Head of caudate nucleus (tissue), 42 donors: Measurements from ENCODE around the gene KIF7.
A peak's percentile ranks its signal among the peaks of the same experiment; 100 is the strongest.
"Not testable (repeated sequence)": the region's sequence is repeated elsewhere in the genome, so short reads cannot be mapped to it uniquely, and the experiment has no call there.

Source experiments
- DNase-seq, 42 donors: peaks; one replicate each; pipeline versions ENCODE4 v3.0.0 to v3.0.0-alpha.2; 2020 to 2021; ENCODE audit warnings: mixed read lengths in 7 of 42
- intact Hi-C: fragments of 100-400 bp; cut with DNase I; formaldehyde crosslinking; loops from one replicate; pipeline ENCODE4 v1.15.0; 2022

KIF7 gene

GRCh38 chr15:89628806-89629715, 26.2 kb downstream of the KIF7 start:
- peak in 2 of 42 donors; percentile 34 to 37 for DNase-seq
- intact Hi-C loops = no loop called here

GRCh38 chr15:89628301-89628700, 27.0 kb downstream of the KIF7 start:
- peak in 2 of 42 donors; percentile 26 to 29 for DNase-seq
- intact Hi-C loops = no loop called here

GRCh38 chr15:89627256-89627970, 27.9 kb downstream of the KIF7 start:
- peak in 1 of 42 donors; percentile 35 for DNase-seq
- intact Hi-C loops = no loop called here

GRCh38 chr15:89625716-89626115, 29.6 kb downstream of the KIF7 start:
- DNase-seq = peak in 1 of 42 donors; percentile 25
- intact Hi-C loops = no loop called here

- intact Hi-C loops = no loop called here
Measured at GRCh38 chr15:89623165-89623564, 32.1 kb downstream of the KIF7 start.

GRCh38 chr15:89621547-89621946, 33.7 kb downstream of the KIF7 start:
- intact Hi-C loops = no loop called here
- DNase-seq = peak in 13 of 42 donors; percentile 16 to 63 (median 38)

More at GRCh38 chr15:89623165-89623564, 32.1 kb downstream of the KIF7 start:
- DNase-seq = no peak

- no peak for DNase-seq
- intact Hi-C loops = no loop called here
Measured at GRCh38 chr15:89616228-89616627, 39.0 kb downstream of the KIF7 start.

GRCh38 chr15:89615135-89615534, 40.1 kb downstream of the KIF7 start:
- no peak for DNase-seq
- intact Hi-C loops = no loop called here

- no peak for DNase-seq
- intact Hi-C loops = no loop called here
Measured at GRCh38 chr15:89614164-89614563, 41.1 kb downstream of the KIF7 start.

GRCh38 chr15:89613031-89613430, 42.2 kb downstream of the KIF7 start:
- no peak for DNase-seq
- intact Hi-C loops = no loop called here

GRCh38 chr15:89611317-89611716, 44.0 kb downstream of the KIF7 start:
- intact Hi-C loops = no loop called here
- no peak for DNase-seq

GRCh38 chr15:89599021-89599420, 56.2 kb downstream of the KIF7 start:
- no peak for DNase-seq
- intact Hi-C loops = no loop called here

GRCh38 chr15:89593018-89593417, 62.2 kb downstream of the KIF7 start:
- intact Hi-C loops = no loop called here

GRCh38 chr15:89591834-89592233, 63.4 kb downstream of the KIF7 start:
- no peak for DNase-seq
- intact Hi-C loops = no loop called here

More at GRCh38 chr15:89593018-89593417, 62.2 kb downstream of the KIF7 start:
- DNase-seq = no peak

- intact Hi-C loops = no loop called here
- no peak for DNase-seq
Measured at GRCh38 chr15:89587955-89588354, 67.3 kb downstream of the KIF7 start.

GRCh38 chr15:89586651-89587050, 68.6 kb downstream of the KIF7 start:
- intact Hi-C loops = no loop called here
- DNase-seq = no peak

- DNase-seq, intact Hi-C loops: not testable (repeated sequence)
Measured at GRCh38 chr15:89580747-89581146, 74.5 kb downstream of the KIF7 start.

GRCh38 chr15:89578146-89578545, 77.1 kb downstream of the KIF7 start:
- intact Hi-C loops = no loop called here
- DNase-seq = no peak
